GDM1 (cell line): ENCODE measurements around the gene ERCC6L2.

Experiments used
- DNase-seq: peaks from one replicate; lab custom pipeline; 2025; lab: John Stamatoyannopoulos, UW

ERCC6L2 gene, protein sequence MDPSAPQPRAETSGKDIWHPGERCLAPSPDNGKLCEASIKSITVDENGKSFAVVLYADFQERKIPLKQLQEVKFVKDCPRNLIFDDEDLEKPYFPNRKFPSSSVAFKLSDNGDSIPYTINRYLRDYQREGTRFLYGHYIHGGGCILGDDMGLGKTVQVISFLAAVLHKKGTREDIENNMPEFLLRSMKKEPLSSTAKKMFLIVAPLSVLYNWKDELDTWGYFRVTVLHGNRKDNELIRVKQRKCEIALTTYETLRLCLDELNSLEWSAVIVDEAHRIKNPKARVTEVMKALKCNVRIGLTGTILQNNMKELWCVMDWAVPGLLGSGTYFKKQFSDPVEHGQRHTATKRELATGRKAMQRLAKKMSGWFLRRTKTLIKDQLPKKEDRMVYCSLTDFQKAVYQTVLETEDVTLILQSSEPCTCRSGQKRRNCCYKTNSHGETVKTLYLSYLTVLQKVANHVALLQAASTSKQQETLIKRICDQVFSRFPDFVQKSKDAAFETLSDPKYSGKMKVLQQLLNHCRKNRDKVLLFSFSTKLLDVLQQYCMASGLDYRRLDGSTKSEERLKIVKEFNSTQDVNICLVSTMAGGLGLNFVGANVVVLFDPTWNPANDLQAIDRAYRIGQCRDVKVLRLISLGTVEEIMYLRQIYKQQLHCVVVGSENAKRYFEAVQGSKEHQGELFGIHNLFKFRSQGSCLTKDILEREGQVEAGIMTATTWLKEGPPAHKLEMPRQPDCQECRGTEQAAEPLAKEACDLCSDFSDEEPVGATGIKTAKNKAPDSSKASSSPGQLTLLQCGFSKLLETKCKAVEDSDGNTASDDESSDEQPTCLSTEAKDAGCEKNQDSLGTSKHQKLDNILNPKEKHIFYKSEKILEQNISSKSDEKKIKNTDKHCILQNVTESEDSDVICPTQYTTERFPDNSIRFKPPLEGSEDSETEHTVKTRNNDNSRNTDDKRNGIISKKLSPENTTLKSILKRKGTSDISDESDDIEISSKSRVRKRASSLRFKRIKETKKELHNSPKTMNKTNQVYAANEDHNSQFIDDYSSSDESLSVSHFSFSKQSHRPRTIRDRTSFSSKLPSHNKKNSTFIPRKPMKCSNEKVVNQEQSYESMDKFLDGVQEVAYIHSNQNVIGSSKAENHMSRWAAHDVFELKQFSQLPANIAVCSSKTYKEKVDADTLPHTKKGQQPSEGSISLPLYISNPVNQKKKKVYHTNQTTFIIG (N-terminal part only)

DNA sequence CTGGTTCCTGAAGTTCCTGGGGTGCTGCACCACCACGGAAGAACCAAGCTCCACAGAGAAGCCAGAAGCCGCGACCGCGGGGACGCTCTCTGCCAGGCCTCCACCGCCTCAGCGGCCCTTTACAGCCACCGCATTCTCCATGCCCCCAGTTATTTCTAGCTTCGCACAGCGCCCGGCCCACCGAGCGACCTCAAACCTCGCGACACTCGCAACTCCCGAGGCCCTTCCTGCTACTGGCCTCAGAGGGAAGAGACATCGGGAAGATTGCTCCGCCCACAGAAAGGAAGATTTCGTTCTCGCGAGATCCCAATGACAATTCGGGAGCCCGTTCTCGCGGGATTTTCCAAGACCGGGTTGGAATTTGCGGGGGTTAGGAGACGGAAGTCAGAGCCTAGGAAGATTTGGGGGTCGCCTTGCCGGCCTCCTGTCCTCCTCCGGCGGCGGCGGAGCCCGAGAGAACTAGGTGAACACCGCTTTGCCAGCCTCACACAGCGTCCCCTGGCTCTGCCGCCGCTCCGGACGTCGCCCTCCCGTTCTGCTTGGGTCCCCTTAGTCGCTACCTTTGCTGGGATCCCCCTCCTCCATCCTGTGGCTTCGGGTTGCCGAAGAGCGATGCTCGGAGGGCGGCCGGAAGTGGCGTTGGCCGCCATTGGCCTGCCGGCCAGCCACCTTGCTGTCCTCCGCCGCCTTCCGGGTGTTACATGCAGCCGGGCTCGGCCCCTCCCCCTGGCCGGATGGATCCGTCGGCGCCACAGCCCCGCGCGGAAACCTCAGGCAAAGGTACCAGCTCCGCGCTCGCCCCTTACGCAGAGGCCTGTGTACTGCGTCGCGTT is at the start of gene ERCC6L2:
Gene ERCC6L2 (plus strand): TSS at position 387 of the 833 bp plus-strand sequence. CDS start 348 bp downstream, at position 735.
- peak; percentile 94 for DNase-seq

DNA sequence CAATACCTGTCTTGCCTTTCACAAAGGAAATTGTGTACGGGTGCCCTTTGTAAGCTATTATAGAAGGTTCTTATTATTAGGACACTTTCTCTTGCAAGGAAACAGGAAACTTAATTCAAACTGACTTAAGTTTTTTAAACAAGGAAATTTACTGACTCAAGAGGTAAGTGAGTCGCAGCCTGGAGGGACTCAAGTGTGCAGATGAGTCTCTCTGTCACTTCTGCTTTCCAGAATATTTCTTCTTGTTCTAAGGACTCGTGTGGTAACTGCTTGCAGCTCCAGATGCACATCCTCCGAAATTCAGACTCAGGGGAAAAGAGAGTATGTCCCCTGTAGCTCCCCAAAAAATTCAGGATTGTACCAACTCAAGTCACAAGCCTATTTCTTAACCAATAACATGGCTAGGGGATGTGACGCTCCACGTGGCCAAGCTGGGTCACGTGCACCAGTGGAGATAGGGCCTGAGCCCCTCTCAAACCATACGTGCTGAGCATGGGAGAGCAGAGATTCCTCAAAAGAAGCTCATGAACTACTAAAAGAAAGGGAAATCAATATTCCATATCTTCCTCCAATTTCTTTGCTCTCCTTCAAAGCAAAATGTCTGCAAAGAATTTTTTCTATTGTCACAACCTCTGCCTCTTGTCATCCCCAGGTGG is 49.2 kb upstream of the ERCC6L2 start:
- DNase-seq = no peak

DNA sequence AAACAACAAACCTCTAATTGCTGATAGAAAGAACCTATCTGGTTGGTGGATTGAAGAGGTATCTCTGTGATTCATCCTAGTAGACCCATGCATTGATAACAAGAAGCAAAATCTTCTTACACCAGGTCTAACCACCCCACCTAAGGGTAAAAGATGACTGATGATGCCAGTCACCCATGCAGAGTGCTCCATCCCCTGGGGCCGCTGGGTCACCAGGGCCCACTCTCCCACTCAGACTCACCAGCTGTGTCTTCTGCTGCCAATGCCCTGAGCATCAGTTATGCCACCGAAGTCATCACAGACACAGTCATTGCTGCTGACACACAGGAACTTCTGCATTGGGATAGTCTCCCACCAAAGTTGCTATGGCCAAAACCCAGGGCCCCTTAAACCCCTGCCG is 44.7 kb upstream of the ERCC6L2 start:
- DNase-seq = no peak

DNA sequence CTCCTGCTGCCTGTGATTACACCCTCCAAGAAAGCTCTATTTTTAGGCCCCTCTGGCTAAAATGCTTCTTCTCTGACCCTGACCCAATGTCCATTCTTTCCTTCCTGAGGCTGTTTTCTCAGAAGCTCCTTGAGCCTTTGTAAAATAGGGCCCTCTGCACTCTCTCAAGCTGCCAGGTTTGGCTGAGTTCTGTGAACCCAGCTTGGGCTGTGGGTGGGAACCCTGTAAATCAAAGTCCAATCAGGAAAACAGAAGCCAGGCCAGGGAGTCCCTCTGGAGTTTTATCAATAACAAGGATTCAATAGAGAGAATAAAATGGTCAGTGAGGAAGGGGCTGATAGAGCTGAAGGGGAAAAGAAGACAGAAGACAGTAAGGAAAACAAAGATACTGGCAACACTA is 43.7 kb upstream of the ERCC6L2 start:
- no peak for DNase-seq

- no peak for DNase-seq
Observed at GRCh38 chr9:95833546-95834178, 41.8 kb upstream of the ERCC6L2 start.

DNA sequence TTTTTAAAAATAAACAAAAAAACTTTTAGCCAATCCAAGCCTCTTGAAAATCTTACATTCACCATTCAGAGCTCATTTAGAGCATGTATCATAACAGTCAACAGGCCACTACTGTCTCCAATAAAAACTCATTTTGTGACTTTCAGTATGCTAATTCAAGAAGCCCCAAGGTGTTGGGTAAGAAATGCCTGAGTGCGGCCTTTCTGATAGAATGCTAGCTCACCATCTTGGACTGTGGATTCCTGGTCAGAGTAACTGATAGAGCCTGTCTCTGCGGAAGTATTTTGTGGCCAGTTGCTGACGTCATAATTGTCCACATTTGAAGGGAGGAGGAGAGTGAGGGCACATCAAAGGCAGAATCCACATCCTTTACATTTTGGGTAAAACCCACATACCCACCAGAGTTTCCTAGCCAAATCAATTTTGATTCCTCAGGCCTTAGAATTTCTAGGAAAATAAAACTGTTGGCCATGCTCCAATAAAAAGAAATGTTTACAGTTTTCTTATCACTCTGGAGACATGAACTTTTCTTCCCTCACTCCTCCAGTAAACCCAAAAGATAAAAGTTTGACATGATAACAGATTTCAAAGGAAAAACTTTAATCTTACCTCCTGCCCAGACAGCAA is 41.1 kb upstream of the ERCC6L2 start:
- no peak for DNase-seq

- DNase-seq = no peak
Observed at GRCh38 chr9:95835393-95835792, 40.1 kb upstream of the ERCC6L2 start.

GRCh38 chr9:95836072-95836471 is 39.4 kb upstream of the ERCC6L2 start:
- DNase-seq = no peak

GRCh38 chr9:95839012-95839411 is 36.5 kb upstream of the ERCC6L2 start:
- DNase-seq = no peak

DNA sequence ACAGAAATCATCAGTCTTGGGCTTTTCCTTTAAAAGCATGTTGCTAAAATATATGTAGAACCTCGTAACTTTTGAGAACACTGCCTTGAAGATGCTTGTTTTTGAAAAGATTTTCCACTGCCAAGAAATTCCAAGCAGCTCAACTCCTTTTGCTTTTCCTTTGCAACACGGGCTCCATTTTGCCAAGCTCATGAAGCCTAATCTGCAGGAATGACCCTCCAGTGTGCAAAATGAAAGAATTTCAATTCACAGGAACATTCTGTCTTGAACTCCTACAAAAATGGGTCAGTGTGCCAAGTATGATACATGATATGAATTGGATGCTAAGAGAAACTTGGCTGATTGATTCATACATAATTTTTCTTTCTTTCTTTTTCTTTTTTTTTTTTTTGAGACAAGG is 35.4 kb upstream of the ERCC6L2 start:
- DNase-seq = no peak

DNA sequence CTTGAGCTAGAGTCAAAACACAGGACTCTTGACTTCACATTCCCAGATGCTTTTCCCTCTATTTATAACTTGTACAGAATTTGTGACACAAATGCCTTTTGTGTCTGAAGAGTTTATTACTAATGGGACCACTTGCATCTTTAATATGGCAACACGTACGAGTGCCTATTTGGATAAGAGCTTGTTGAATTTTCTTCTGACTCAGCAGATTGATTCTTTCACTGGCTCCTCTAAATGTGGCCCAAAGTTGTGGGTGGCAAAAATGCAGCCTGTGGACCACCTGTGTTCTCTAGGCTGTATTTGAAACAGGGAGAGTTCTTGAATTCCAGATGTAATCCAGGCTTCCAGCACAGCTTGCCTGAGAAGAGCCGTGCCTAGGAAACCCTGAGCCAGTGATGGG is 34.1 kb upstream of the ERCC6L2 start:
- no peak for DNase-seq

GRCh38 chr9:95845751-95846150 is 29.7 kb upstream of the ERCC6L2 start:
- DNase-seq = no peak

DNA sequence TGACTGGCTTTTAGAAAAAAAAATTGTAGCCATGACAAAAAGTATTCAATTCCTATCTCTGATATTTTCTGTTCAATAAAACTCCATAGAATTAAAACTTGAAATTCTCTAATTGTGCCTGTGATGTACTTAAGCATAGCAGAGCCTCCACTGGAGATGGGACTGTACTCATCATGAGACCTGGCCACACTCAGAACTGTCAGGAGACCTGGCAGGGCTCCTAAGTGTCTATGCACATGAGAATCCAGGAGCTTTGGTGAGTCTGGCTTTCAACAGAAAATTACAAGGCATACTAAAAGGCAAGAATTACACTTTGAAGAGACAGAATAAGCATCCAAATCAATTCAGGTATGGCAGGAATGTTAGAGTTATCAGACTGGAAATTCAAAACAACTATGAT is 26.7 kb upstream of the ERCC6L2 start:
- DNase-seq = no peak

GRCh38 chr9:95852059-95853032 is 23.1 kb upstream of the ERCC6L2 start:
- DNase-seq = no peak

DNA sequence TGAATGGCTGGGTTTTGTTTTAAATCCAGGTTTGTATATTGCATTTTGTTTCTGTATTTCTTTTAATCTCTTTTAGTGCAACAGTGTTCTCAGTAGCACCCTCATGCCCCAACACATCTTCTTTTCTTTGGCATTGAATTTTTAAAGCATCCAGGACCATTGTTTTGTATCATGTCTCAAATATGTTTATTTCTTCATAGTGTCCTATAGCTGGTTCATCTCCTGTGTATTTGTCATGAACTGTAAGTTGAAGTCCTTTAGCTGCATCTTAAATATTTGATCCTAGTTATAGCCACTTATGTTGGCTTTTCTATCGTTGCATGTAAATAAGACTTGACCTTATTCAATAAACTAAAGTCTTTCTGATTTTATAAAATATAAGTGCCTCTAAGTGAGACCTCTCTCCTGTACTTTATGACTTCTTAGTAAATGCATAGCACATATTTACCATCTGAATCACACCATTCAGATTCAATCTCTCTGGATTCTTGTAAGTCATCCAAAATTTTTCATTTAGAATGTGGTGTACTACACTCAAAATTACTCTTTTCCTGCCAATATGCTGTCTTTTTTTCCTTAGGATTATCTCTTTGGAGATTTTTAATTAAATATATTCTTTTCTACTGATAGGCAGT is 21.0 kb upstream of the ERCC6L2 start:
- no peak for DNase-seq

DNA sequence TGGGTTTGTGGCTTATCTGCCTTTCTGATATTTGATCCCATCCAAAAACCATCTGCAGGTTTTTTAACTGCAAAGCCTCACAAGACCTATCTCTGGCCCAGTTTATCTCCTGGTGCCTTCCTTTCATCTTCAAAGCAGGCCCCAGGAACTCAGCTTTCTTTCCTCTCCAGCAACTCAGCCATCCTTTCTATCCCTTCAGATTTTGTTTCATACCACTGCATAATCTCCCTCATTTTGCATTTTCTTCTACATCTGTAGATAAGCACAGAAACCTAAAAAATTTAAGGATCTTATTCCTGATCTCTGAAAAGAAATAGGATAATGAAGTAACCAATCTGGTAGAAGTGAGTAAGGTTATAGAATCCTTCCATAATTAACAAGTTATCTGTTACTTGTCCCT is 19.5 kb upstream of the ERCC6L2 start:
- DNase-seq = no peak

- DNase-seq = no peak
Observed at GRCh38 chr9:95857124-95857523, 18.4 kb upstream of the ERCC6L2 start.

DNA sequence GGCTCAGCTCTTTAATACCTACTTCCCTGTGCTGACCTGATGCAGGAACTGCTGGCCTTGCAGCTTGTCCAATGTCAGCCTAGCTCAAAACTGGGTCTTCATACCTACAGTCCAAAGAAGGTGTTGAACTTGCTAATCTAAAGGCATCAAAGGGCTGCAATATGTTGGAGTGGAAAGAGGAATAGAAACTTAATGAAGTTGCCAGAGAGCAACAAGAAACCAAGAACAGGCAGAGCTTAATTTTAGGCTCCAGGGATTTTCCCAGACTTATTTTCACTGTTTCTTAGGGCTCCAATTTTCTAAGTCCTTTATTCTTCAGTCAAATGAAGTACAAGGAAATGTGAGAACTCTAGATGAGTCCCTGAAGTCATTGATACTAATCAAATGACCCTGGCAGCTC is 17.6 kb upstream of the ERCC6L2 start:
- no peak for DNase-seq
